Measurements from ENCODE around the gene NDUFA13.

NDUFA13 gene

GRCh38 chr19:19549804-19550464 lies 33.9 kb downstream of the NDUFA13 start:
- no peak for TF ChIP-seq CTCF (IDR thresholded peaks at IDR 0.05; ENCODE audit: insufficient read depth, low read depth, low read length, missing control alignments)
- H3K4me3 ChIP-seq (ENCODE audit: low read length): no peak overlapping the region
- DNase-seq (ENCODE audit: low read depth): no peak

GRCh38 chr19:19550485-19550929 lies 34.5 kb downstream of the NDUFA13 start:
- no peak for TF ChIP-seq CTCF (IDR thresholded peaks at IDR 0.05; ENCODE audit: insufficient read depth, low read depth, low read length, missing control alignments)
- H3K4me3 ChIP-seq (ENCODE audit: low read length): no peak overlapping the region
- DNase-seq (ENCODE audit: low read depth): no peak

GRCh38 chr19:19550972-19551852 lies 35.2 kb downstream of the NDUFA13 start:
- TF ChIP-seq CTCF (IDR thresholded peaks at IDR 0.05; ENCODE audit: insufficient read depth, low read depth, low read length, missing control alignments): no peak
- no peak for DNase-seq (ENCODE audit: low read depth)

GRCh38 chr19:19551853-19552192 lies 35.8 kb downstream of the NDUFA13 start:
- TF ChIP-seq CTCF (IDR thresholded peaks at IDR 0.05; ENCODE audit: insufficient read depth, low read depth, low read length, missing control alignments): no peak
- DNase-seq (ENCODE audit: low read depth): no peak
- no peak overlapping the region for H3K4me3 ChIP-seq (ENCODE audit: low read length)

More at GRCh38 chr19:19550972-19551852, 35.2 kb downstream of the NDUFA13 start:
- H3K4me3 ChIP-seq (ENCODE audit: low read length): no peak overlapping the region

- H3K4me3 ChIP-seq (ENCODE audit: low read length): no peak overlapping the region
- DNase-seq (ENCODE audit: low read depth): peak; percentile 43
- peak; percentile 72 for TF ChIP-seq CTCF (IDR thresholded peaks at IDR 0.05; ENCODE audit: insufficient read depth, low read depth, low read length, missing control alignments)
Observed at GRCh38 chr19:19552798-19553197, 36.8 kb downstream of the NDUFA13 start.

GRCh38 chr19:19553670-19554069 lies 37.6 kb downstream of the NDUFA13 start:
- TF ChIP-seq CTCF (IDR thresholded peaks at IDR 0.05; ENCODE audit: insufficient read depth, low read depth, low read length, missing control alignments): no peak
- no peak for DNase-seq (ENCODE audit: low read depth)
- H3K4me3 ChIP-seq (ENCODE audit: low read length): no peak overlapping the region

All from epithelial cell of esophagus (primary cell).